Measurements from ENCODE around the gene PSENEN. TPM values are rescaled to one million over a fixed set of nuclear protein-coding genes. Genes with fewer than 3 reads are reported as not detected.
A peak's percentile ranks its signal among the peaks of the same experiment; 100 is the strongest.

PSENEN gene
- polyA plus RNA-seq, 2 of the 4 experiments (the other 2 are of a cell fraction): 111 to 191 TPM

DNA sequence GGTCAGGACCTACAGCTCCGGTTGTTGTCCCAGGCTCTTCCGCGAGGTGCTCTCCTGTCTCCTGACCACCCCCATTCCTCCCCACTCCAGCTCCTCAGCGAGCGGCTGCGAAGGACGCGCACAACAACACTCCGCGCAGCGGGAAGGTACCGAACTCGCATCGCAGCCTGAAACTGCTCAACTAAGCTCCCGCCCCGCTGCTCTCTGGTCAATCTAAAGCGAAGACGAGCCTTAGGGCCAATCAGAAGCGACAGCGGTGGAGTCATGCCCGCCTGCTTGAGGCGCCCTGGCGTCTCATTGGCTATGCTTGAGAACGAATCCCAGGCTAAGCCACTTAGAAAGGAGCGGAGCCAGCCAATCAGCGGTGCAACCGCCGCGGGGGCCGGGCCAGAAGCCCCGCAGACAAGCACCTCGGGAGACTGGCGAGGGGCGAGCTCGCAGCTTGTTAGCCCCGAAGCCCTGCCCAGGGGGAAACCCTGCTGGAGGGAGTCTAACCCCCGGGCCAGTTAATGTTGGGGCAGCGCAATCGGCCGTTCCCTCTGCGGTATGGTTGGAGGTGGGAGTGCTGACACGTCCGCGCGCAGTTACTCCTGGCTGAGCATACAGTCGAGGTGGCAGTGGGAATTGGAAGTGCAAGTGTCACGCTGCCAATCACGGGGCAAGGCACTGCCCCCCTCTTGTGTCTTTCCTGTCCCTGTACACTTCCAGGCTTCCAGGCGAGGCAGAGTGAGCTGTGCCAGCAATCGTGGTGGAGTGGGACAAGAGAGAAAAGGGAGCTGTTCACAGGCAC lies 43.0 kb upstream of the PSENEN start (continued):
- TF ChIP-seq, protein P1, sequence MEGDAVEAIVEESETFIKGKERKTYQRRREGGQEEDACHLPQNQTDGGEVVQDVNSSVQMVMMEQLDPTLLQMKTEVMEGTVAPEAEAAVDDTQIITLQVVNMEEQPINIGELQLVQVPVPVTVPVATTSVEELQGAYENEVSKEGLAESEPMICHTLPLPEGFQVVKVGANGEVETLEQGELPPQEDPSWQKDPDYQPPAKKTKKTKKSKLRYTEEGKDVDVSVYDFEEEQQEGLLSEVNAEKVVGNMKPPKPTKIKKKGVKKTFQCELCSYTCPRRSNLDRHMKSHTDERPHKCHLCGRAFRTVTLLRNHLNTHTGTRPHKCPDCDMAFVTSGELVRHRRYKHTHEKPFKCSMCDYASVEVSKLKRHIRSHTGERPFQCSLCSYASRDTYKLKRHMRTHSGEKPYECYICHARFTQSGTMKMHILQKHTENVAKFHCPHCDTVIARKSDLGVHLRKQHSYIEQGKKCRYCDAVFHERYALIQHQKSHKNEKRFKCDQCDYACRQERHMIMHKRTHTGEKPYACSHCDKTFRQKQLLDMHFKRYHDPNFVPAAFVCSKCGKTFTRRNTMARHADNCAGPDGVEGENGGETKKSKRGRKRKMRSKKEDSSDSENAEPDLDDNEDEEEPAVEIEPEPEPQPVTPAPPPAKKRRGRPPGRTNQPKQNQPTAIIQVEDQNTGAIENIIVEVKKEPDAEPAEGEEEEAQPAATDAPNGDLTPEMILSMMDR (IDR thresholded peaks at IDR 0.05): no peak
- peak; percentile 10 for TF ChIP-seq MAFK (IDR thresholded peaks at IDR 0.05; ENCODE audit: partially characterized antibody)

DNA sequence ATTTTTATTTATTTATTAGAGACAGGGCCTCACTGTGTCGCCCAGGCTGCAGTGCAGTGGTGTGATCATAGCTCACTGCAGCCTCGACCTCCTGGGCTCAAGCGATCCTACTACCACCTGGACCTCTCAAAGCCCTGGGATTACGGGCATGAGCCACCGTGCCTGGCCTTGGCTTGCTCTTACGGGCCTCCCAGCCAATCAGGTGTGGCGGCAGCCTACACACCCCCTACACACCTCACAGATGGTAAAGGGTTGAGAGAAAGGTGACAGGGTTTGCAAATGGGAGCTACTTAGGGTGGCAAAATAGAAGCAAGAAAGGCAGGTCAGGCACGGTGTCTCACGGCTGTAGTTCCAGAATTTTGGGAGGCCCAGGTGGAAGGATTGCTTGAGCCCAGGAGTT lies 42.1 kb upstream of the PSENEN start:
- no peaks in the 10 kb centered on the region for H3K9me3 ChIP-seq
- no peak for FAIRE-seq
- no peak for TF ChIP-seq RCOR1 (IDR thresholded peaks at IDR 0.05; ENCODE audit: low read depth, low read length)
- TF ChIP-seq FOSL2 (IDR thresholded peaks at IDR 0.05): no peak
- TF ChIP-seq FOSL2 (CRISPR knock-in tag; IDR thresholded peaks at IDR 0.05): no peak
- no peak for TF ChIP-seq RAD21 (conservative IDR thresholded peaks at IDR 0.05 in 1 of 2, IDR thresholded peaks at IDR 0.05 in 1 of 2)
- no peak for TF ChIP-seq CBX8 (IDR thresholded peaks at IDR 0.05)
- TF ChIP-seq SMC3 (IDR thresholded peaks at IDR 0.05): no peak
- TF ChIP-seq POLR2AphosphoS2 (conservative IDR thresholded peaks at IDR 0.05; ENCODE audit: low read length): no peak
- no peak for TF ChIP-seq MAZ (IDR thresholded peaks at IDR 0.05; ENCODE audit: borderline replicate concordance, low read depth, low read length)
- TF ChIP-seq, protein P2, sequence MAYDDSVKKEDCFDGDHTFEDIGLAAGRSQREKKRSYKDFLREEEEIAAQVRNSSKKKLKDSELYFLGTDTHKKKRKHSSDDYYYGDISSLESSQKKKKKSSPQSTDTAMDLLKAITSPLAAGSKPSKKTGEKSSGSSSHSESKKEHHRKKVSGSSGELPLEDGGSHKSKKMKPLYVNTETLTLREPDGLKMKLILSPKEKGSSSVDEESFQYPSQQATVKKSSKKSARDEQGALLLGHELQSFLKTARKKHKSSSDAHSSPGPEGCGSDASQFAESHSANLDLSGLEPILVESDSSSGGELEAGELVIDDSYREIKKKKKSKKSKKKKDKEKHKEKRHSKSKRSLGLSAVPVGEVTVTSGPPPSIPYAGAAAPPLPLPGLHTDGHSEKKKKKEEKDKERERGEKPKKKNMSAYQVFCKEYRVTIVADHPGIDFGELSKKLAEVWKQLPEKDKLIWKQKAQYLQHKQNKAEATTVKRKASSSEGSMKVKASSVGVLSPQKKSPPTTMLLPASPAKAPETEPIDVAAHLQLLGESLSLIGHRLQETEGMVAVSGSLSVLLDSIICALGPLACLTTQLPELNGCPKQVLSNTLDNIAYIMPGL (CRISPR knock-in tag; IDR thresholded peaks at IDR 0.05; ENCODE audit: borderline replicate concordance): no peak
- no peak for TF ChIP-seq HOXB5 (CRISPR knock-in tag; IDR thresholded peaks at IDR 0.05)
- no peak for TF ChIP-seq TP53 (CRISPR knock-in tag; IDR thresholded peaks at IDR 0.05)
- no peak for TF ChIP-seq JUN (IDR thresholded peaks at IDR 0.05)
- TF ChIP-seq CHD4 (IDR thresholded peaks at IDR 0.05; ENCODE audit: borderline replicate concordance): no peak
- TF ChIP-seq JUNB (IDR thresholded peaks at IDR 0.05): no peak
- TF ChIP-seq, protein P3, sequence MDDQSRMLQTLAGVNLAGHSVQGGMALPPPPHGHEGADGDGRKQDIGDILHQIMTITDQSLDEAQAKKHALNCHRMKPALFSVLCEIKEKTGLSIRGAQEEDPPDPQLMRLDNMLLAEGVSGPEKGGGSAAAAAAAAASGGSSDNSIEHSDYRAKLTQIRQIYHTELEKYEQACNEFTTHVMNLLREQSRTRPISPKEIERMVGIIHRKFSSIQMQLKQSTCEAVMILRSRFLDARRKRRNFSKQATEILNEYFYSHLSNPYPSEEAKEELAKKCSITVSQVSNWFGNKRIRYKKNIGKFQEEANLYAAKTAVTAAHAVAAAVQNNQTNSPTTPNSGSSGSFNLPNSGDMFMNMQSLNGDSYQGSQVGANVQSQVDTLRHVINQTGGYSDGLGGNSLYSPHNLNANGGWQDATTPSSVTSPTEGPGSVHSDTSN (IDR thresholded peaks at IDR 0.05): no peak
- no peak for TF ChIP-seq TFCP2L1 (CRISPR knock-in tag; IDR thresholded peaks at IDR 0.05)
- TF ChIP-seq, protein P4, sequence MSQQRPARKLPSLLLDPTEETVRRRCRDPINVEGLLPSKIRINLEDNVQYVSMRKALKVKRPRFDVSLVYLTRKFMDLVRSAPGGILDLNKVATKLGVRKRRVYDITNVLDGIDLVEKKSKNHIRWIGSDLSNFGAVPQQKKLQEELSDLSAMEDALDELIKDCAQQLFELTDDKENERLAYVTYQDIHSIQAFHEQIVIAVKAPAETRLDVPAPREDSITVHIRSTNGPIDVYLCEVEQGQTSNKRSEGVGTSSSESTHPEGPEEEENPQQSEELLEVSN (IDR thresholded peaks at IDR 0.05; ENCODE audit: borderline replicate concordance, low read depth): no peak
- TF ChIP-seq RFX5 (IDR thresholded peaks at IDR 0.05): no peak
- no peak for TF ChIP-seq ZC3H11A (IDR thresholded peaks at IDR 0.05)
- TF ChIP-seq ZNF302 (CRISPR knock-in tag; IDR thresholded peaks at IDR 0.05): no peak
- peak overlapping the region; percentile 88 for H3K4me2 ChIP-seq
- CTCF ChIA-PET: interaction anchor here (0.8 to 13.6 kb wide), 11 partner anchors 10 to 351 kb away, joined by 3 to 161 read pairs (median 5); partner anchors contain the start of genes PSENEN and U2AF1L4
- WGBS (ENCODE audit: missing lambda C conversion rate): 60% methylated on average over 9 of the region's 9 CpGs
- H3K4me3 ChIP-seq: no peak overlapping the region; the same call in 2 of the 3 replicates
- peak in 1 of 2 experiments; percentile 3; a peak in 2 of 6 replicates for ATAC-seq
- H3K4me1 ChIP-seq: no peaks in the 10 kb centered on the region
- POLR2A ChIA-PET: interaction anchor here (1.5 to 1.6 kb wide), 2 partner anchors 9 to 45 kb away, joined by 4 to 14 read pairs; partner anchors contain the start of gene LIN37
- no peak overlapping the region for H3K27ac ChIP-seq
- peak; percentile 50 to 59 for DNase-seq (ENCODE audit: low read depth in 1 of 2, low spot score in 1 of 2)

All from A549 (cell line).